CD4-positive, alpha-beta T cell treated with Interleukin-17A for 4 hours (primary cell): Measurements from ENCODE around the gene VWF.
A peak's percentile ranks its signal among the peaks of the same experiment; 100 is the strongest.
"Not testable (repeated sequence)": the region's sequence is repeated elsewhere in the genome, so short reads cannot be mapped to it uniquely, and the experiment has no call there.

ENCODE experiments used
- DNase-seq: peaks from one replicate; pipeline ENCODE4 v3.0.0-alpha.2; 2020; ENCODE audit warnings: mixed read lengths

The VWF gene

GRCh38 chr12:6124411-6125309 lies at the start of gene VWF:
TSS of gene VWF (minus strand) at chr12:6124670. CDS start at chr12:6123196, 1,474 bp downstream.
- DNase-seq: no peak

GRCh38 chr12:6172862-6173261 lies 48.4 kb upstream of the VWF start:
- DNase-seq: no peak

GRCh38 chr12:6172086-6172485 lies 47.6 kb upstream of the VWF start:
- no peak for DNase-seq

GRCh38 chr12:6171409-6172015 lies 47.0 kb upstream of the VWF start:
- DNase-seq: no peak

GRCh38 chr12:6167327-6168280 lies 43.1 kb upstream of the VWF start:
- peak; percentile 38 for DNase-seq

- no peak for DNase-seq
Measured at GRCh38 chr12:6166808-6167207, 42.3 kb upstream of the VWF start.

- DNase-seq: no peak
Measured at GRCh38 chr12:6165395-6165794, 40.9 kb upstream of the VWF start.

- no peak for DNase-seq
Measured at GRCh38 chr12:6163416-6164060, 39.1 kb upstream of the VWF start.

GRCh38 chr12:6161124-6161882 lies 36.8 kb upstream of the VWF start:
- no peak for DNase-seq

GRCh38 chr12:6160049-6160649 lies 35.7 kb upstream of the VWF start:
- DNase-seq: not testable (repeated sequence)

- DNase-seq: not testable (repeated sequence)
Measured at GRCh38 chr12:6159166-6160011, 34.9 kb upstream of the VWF start.

GRCh38 chr12:6158749-6159148 lies 34.3 kb upstream of the VWF start:
- DNase-seq: no peak

- no peak for DNase-seq
Measured at GRCh38 chr12:6158255-6158654, 33.8 kb upstream of the VWF start.

- no peak for DNase-seq
Measured at GRCh38 chr12:6157482-6157881, 33.0 kb upstream of the VWF start.

GRCh38 chr12:6154730-6155459 lies 30.4 kb upstream of the VWF start:
- DNase-seq: no peak

- DNase-seq: not testable (repeated sequence)
Measured at GRCh38 chr12:6148722-6149121, 24.3 kb upstream of the VWF start.

- DNase-seq: no peak
Measured at GRCh38 chr12:6148061-6148460, 23.6 kb upstream of the VWF start.

GRCh38 chr12:6146951-6147350 lies 22.5 kb upstream of the VWF start:
- no peak for DNase-seq

GRCh38 chr12:6146509-6146908 lies 22.0 kb upstream of the VWF start:
- no peak for DNase-seq

- no peak for DNase-seq
Measured at GRCh38 chr12:6145564-6145963, 21.1 kb upstream of the VWF start.
